Stimulated activated CD8-positive, alpha-beta memory T cell treated with anti-CD3 and anti-CD28 coated beads, Interleukin-2, amount 100 ng/mL, for 1 hour (primary cell): Measurements from ENCODE around the gene HPCA.

Experiments
- DNase-seq, 2 donors: peaks; one replicate each; pipeline ENCODE4 v3.0.0-alpha.2; 2020; ENCODE audit warnings: low read depth in 2 of 2

Gene HPCA

DNA sequence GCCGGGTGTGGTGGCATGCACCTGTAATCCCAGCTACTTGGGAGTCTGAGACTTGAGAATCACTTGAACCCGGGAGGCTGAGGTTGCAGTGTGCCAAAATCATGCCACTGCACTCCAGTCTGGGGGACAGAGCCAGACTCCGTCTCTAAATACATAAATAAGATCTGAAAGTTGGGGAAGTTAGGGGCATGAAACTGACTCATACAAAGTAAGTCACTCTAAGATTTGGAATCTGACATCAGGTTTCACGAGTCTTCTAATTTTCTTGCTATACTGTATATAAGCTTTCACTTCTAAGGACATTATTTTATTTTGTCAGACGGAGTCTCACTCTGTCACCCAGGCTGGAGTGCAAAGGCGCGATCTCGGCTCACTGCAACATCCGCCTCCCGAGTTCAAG lies 48.2 kb downstream of the HPCA start:
- DNase-seq, result no peak

- no peak for DNase-seq
These were observed 50.8 kb downstream of the HPCA start for GRCh38 chr1:32937061-32937460.

GRCh38 chr1:32939655-32940371 lies 53.5 kb downstream of the HPCA start:
- DNase-seq, result no peak

GRCh38 chr1:32944180-32944579 lies 57.9 kb downstream of the HPCA start:
- DNase-seq, result no peak
